HG02852 (cell line): ENCODE data around the gene HDGFL2.
"Not testable (repeated sequence)": the region's sequence is repeated elsewhere in the genome, so short reads cannot be mapped to it uniquely, and the experiment has no call there.

Experiments used
- ATAC-seq: cut with Tn5 transposase; IDR thresholded peaks from one replicate; pipeline ENCODE4 v1.9.1; 2021; ENCODE audit warnings: mild to moderate bottlenecking, moderate library complexity; ENCODE audit not compliant: unreplicated experiment

The HDGFL2 gene

DNA sequence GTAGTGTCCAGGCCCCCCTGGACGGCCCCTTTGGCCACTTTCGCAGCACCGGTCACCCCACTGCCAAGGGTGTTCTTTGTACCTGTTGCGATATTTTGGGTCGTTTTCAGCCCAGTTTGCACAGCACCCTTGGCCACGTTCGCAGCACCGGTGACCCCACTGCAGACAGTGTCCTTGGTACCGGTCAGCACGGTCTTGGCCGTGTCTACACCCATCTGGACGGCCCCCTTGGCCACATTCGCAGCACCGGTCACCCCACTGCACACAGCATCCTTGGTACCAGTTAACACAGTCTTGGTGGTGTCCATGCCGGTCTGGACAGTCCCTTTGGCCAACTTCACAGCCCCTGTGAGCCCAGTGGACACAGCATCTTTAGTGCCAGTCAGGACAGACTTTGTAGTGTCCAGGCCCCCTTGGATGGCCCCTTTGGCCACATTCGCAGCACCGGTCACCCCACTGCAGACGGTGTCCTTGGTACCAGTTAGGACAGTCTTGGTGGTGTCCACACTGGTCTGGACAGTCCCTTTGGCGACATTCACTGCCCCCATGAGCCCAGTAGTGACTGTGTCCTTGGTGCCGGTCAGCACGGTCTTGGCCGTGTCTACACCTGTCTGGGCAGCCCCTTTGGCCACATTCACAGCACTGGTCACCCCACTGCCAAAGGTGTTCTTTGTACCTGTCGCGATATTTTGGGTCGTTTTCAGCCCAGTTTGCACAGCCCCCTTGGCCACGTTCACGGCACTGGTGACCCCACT lies 39.4 kb downstream of the HDGFL2 start:
- ATAC-seq = no peak

DNA sequence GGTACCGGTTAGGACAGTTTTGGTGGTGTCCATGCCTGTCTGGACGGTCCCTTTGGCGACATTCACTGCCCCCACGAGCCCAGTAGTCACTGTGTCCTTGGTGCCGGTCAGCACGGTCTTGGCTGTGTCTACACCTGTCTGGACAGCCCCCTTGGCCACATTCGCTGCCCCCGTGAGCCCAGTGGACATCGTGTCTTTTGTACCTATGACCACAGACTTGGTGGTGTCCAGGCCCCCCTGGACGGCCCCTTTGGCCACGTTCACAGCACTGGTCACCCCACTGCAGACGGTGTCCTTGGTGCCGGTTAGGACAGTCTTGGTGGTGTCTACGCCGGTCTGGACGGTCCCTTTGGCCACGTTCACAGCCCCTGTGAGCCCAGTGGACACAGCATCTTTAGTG lies 40.0 kb downstream of the HDGFL2 start:
- ATAC-seq = no peak

GRCh38 chr19:4513248-4513647 lies 41.2 kb downstream of the HDGFL2 start:
- no peak for ATAC-seq

DNA sequence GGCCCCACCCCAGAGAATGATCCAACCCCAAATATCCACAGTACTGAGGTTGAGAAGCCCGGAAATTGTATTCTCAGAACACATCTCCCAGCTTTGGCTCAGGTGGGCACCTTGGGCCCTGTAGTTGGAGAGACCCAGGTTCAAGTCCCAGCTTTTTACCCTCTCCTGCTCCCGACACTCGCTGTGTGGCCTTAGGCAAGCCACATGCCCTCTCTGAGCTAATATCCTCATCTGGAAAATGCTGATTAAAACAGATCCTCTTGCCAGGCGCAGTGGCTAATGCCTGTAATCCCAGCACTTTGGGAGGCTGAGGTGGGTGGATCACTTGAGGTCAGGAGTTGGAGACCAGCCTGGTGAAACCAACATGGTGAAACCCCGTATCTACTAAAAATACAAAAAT lies 43.6 kb downstream of the HDGFL2 start:
- no peak for ATAC-seq

DNA sequence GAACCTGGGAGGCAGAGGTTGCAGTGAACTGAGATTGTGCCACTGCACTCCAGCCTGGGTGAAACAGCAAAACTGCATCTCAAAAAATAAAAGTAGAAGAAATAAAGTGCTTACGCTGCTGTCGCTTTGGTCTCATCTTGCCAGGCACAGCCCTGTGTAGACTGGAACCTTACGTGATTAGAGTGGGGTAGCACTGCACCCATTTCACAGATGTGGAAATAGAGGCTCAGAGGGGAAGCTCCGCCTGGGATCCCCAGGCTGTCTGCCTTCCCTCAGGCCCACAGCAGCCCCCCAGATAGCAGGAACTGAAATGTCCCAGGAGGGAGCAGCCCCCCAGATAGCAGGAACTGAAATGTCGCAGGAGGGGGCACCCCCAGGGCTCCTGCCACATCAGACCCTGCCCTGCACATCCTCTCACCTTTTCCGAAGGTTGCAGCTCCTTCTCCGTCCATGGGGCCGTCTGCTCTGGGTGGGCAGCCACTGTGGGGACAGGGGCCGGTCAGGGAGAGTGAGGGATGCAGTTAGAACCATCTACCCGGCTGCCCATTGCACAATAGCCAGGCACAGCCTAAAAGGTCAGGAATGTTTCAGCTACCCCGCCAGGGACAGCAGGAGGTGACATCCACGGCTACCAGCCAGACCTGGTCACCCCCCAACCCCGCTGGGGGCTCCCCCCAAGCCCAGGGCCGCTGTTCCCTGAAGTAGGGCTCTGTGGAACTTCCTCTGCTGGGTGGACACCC lies 44.3 kb downstream of the HDGFL2 start:
- no peak for ATAC-seq

DNA sequence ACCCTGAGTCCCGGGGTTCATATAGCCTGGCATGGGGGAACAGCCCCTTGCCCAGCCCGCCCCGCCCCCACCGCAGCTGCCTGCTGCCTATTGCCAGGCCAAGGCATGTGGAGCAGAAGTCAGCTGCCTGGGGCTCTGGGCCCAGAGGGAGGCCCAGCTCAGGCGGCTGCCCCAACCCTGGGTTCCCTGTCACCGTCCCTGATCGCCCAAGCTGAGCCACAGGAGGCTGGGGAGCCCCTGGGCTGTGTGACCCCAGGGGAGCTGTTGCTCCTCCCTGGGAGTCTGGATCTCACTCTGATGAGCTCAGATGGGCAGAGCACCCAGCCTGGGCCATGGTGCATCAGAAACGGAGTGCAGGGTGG lies 44.8 kb downstream of the HDGFL2 start:
- ATAC-seq = no peak

DNA sequence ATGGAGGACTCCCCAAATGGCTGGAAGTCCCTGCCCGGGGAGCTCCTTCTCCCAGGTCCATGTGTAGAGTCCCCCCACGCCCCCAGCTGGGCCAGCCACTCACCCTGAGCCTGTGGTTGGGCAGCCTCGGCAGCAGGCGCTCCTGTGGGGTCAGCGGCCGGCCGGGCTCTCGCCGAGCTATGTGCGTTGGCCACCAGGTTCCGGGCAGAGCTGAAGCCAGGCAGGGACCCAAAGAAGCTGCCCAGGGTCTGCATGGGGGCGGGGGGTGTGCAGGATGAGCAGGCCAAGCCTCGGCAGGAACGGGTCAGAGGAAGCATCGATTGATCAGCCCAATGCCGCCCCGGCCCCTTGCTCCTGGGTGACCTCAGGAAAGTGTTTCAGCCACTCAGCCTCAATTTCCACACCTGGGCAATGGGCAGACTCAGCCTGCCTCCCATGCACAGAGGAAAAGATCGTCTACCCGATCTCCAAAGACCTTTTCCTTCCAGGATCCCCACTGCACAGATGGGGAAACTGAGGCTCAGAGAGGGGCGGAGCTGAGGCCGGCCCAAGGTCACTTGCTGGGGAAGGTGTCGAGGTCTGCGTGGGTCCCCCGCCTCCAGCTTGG lies 45.5 kb downstream of the HDGFL2 start:
- ATAC-seq = no peak

- ATAC-seq = no peak
These were observed 46.5 kb downstream of the HDGFL2 start, which contains the start of gene PLIN4 for GRCh38 chr19:4518345-4519171. Gene PLIN4 (minus strand): TSS chr19:4518486. CDS start chr19:4518272, 214 bp downstream.

GRCh38 chr19:4519172-4519496 lies 47.0 kb downstream of the HDGFL2 start:
- no peak for ATAC-seq

DNA sequence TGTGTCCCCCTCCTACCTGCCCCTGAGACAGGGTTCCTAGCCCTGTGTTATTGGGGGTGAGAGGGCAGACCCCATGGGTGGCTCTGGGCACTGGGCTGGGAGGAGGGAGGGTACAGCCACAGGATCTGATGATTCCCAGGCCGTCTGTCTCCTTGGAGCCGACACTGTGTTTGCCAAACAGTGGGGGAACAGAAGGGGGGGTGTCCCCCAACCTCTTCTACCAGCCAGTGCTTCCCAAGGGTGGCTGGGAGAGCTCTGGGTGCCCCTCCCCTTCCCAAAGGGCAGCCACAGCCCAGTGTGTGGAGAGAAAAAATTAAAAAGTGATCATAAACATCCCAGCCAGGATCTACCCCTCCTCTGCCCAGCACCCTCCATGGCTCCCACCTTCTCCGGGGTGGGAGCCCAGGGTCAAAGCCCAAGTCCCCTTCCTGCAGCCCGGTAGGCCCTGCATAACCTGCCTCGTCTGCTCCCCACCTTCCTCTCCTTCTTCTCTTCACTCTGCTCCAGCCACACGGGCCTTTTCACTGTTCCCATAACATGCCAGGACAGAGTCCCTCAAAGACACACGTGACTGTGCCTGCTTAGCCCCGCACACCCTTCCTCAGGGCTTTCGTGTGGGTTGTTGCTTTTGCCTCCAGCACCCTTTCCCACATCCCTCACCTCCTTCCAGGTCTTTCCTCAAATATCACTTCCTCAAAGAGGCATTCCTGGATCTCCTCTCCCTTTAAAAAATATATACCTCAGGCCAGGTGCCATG lies 47.6 kb downstream of the HDGFL2 start:
- no peak for ATAC-seq

DNA sequence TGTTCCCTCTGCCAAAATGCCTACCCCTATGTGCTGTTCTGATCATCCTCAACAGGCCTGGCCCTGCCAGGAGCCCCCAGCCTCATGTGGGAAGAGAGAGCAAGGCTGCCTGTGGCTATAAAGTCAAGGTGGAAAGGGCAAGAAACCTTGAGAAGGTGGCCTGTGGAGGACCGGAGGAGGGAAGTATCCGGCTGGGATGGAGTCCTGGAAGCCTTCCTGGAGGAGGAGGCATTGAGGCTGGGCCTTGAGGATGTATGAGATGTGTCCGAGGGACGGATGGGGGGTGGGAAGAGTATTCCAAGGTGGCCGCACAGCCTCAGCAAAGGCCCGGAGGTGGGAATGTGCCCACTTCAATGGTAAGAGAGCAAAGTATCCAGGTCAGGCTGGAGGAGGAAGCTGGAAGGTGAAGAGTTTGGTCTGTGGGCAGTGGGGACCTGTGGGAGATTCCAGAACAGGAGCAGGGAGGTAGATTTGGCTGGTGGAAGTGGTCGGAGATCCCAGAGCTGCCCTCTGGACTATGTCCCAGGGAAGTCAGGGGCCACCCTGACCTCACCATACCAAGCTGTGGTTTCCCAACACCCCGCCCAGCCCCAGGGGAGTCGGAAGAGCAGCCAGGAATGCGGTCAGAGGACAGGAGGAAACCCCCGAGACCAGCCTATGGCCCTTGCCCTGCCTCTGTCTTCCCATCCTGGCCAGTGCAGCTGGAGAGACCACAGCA lies 49.2 kb downstream of the HDGFL2 start:
- no peak for ATAC-seq

GRCh38 chr19:4521888-4522242 lies 49.8 kb downstream of the HDGFL2 start:
- no peak for ATAC-seq

DNA sequence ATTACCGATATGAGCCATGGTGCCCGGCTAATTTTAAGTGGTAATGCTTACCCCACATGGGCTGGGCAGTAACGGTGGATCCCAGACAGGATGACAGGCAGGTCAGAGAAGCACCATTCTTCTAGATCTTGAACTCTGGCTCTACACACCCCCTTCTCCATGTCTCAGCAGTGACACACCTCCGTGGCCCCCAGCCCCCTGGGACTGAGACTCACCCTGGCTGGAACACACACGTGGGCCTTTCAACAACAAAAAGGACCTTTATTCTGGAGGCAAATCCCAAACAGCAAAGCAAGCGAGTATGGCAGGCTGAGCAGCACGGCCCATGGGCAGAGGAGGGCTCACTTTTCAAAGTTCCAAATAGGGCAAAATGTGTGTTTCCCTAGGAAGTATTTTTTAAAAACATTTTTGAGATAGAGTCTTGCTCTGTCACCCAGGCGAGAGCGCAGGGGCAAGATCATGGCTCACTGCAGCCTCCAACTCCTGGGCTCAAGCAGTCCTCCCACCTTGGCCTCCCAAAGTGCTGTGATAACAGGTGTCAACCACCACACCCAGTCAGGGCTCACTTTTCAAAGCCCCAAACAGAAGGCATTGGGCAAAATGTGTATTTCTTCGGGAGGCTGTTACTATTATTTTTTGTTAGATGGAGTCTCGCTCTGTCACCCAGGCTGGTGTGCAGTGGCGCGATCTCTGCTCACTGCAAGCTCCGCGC lies 50.4 kb downstream of the HDGFL2 start:
- no peak for ATAC-seq

GRCh38 chr19:4523306-4524110 lies 51.4 kb downstream of the HDGFL2 start:
- no peak for ATAC-seq

- no peak for ATAC-seq
These were observed 52.9 kb downstream of the HDGFL2 start for GRCh38 chr19:4524808-4525562.

DNA sequence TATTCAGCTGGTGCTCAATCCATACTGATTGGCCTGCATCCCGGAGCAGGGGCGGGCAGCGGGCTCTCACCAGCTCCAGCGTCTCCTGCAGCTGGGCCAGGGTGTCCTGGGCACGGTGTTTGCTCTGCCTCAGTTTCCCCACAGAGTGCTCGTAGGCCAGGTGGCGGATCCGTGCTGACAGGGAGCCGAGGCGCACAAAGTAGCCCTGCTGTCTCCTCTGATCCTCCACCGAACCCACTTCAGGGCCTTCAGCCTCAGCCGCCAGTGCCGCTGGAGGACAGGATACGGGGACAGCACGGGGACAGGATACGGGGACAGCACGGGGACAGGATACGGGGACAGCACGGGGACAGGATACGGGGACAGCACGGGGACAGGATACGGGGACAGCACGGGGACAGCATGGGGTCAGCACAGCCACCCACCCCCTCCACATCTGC lies 53.5 kb downstream of the HDGFL2 start:
- ATAC-seq = no peak

GRCh38 chr19:4527377-4527776 lies 55.3 kb downstream of the HDGFL2 start:
- ATAC-seq = not testable (repeated sequence)

- ATAC-seq = no peak
These were observed 56.7 kb downstream of the HDGFL2 start for GRCh38 chr19:4528843-4529242.
